Stomach (tissue), 9 donors: Measurements from ENCODE around the gene CD300LD. TPM values are rescaled to one million over a fixed set of nuclear protein-coding genes. Genes with fewer than 3 reads are reported as not detected.

Source experiments
- DNase-seq, 2 donors: peaks; one replicate each; pipeline versions ENCODE4 v3.0.0 to v3.0.0-alpha.2; 2013 to 2019
- H3K27ac ChIP-seq, 5 donors: fragments of 200-600 bp in 4 of 5; sonication (generic) in 4 of 5; one replicate each; pipeline ENCODE4 v1.5.1; 2013 to 2019; ENCODE audit warnings: mild to moderate bottlenecking in 1 of 5, moderate library complexity in 1 of 5
- H3K27me3 ChIP-seq, 3 donors: fragments of 200-600 bp; sonication (generic); one replicate each; pipeline ENCODE4 v1.5.1; 2017 to 2019; ENCODE audit warnings: mixed run types in 1 of 3
- H3K36me3 ChIP-seq, 4 donors: fragments of 200-600 bp; sonication (generic); 1 replicate in 3 of 4; 2 replicates in 1 of 4; pipeline ENCODE4 v1.5.1; 2016 to 2019
- H3K4me1 ChIP-seq, 4 donors: fragments of 200-600 bp; sonication (generic); one replicate each; pipeline ENCODE4 v1.5.1; 2016 to 2019
- H3K4me3 ChIP-seq, 4 donors: fragments of 200-600 bp; sonication (generic) in 3 of 4; one replicate each; pipeline ENCODE4 v1.5.1; 2016 to 2019; ENCODE audit warnings: mild to moderate bottlenecking in 1 of 4
- H3K9me3 ChIP-seq, 4 donors: fragments of 200-600 bp; sonication (generic); one replicate each; pipeline ENCODE4 v1.5.1; 2016 to 2019
- EP300 ChIP-seq: sonication (generic); formaldehyde crosslinking; IDR thresholded peaks from one replicate; pipeline ENCODE4 v1.6.1; 2017; ENCODE audit warnings: antibody characterized with exemption
- POLR2A ChIP-seq, 4 donors: fragments of 450-650 bp; IDR thresholded peaks; one replicate each; pipeline ENCODE4 v1.6.1; 2016; ENCODE audit warnings: antibody characterized with exemption in 4 of 4, control low read depth in 2 of 4, mild to moderate bottlenecking in 1 of 4, moderate library complexity in 1 of 4
- POLR2AphosphoS5 ChIP-seq, 3 donors: sonication (generic); formaldehyde crosslinking; IDR thresholded peaks; one replicate each; pipeline ENCODE4 v1.6.1; 2016; ENCODE audit warnings: antibody characterized with exemption in 3 of 3
- WGBS, 5 donors: extraction: QIAGEN DNeasy Blood & Tissue Kit in 3 of 5; methylation state at CpG; one replicate each; pipeline versions ENCODE4 v1.1.5 to v1.1.7; 2013 to 2018; 5-methylcytosine and 5-hydroxymethylcytosine counted together
- intact Hi-C: fragments of 100-400 bp; cut with DNase I; formaldehyde crosslinking; loops from one replicate; pipeline ENCODE4 v1.15.1; 2023; ENCODE audit warnings: low total_unique reads
- polyA plus RNA-seq, 3 donors: library from polyadenylated mRNA; stranded (reverse); fragments of 200-250 nt; gene quantifications; one replicate each; pipeline ENCODE4 v1.2.3, GENCODE V29; 2013
- total RNA-seq, 5 donors: library from RNA; depleted of rRNA; stranded (reverse); fragments of >200 nt; gene quantifications; one replicate each; pipeline versions ENCODE4 v1.1.0 to v1.2.3, GENCODE V29; 2014 to 2016
- TF ChIP-seq, protein P1 (sequence below), 7 experiments: fragments of 450-650 bp in 4 of 7; fragments of 200-600 bp in 3 of 7; sonication (generic) in 3 of 7; IDR thresholded peaks; one replicate each; pipeline ENCODE4 v1.5.1; 2016 to 2019; ENCODE audit warnings: antibody characterized with exemption in 7 of 7, control low read depth in 2 of 7, mild to moderate bottlenecking in 1 of 7
- donor health status: healthy with polysubstance abuse.
- donor health status: Bipolar disorder and iron deficiency.
- donor health status: healthy.

The CD300LD gene
- total and polyA plus RNA-seq, 8 donors: not detected

DNA sequence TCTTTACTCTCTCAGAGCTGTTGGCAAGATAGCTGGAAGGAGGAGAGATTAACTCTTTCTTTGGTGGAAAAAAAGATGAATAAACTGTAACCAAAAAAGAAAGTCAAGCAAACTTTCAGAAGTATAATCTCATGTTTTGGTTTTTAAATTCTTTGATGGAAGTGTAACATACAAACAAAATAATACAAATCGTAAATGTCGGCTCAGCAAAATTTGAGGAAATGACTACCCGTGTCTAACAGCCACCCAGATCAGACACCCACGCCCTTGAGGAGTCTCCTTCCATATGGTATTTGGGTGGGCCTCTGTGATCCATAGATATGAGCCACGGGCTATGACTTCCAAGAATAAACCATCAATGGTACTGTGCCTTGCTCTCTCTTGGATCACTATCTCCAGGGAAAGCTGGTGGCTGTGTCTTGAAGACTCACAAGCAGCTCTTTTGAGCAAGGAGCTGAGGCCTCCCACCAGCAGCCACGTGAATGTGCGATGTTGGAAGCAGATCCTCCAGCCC, 36.6 kb downstream of the CD300LD start:
- TF ChIP-seq POLR2A (IDR thresholded peaks at IDR 0.05): no peak
- TF ChIP-seq, protein P1, sequence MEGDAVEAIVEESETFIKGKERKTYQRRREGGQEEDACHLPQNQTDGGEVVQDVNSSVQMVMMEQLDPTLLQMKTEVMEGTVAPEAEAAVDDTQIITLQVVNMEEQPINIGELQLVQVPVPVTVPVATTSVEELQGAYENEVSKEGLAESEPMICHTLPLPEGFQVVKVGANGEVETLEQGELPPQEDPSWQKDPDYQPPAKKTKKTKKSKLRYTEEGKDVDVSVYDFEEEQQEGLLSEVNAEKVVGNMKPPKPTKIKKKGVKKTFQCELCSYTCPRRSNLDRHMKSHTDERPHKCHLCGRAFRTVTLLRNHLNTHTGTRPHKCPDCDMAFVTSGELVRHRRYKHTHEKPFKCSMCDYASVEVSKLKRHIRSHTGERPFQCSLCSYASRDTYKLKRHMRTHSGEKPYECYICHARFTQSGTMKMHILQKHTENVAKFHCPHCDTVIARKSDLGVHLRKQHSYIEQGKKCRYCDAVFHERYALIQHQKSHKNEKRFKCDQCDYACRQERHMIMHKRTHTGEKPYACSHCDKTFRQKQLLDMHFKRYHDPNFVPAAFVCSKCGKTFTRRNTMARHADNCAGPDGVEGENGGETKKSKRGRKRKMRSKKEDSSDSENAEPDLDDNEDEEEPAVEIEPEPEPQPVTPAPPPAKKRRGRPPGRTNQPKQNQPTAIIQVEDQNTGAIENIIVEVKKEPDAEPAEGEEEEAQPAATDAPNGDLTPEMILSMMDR (IDR thresholded peaks at IDR 0.05): no peak
- TF ChIP-seq POLR2AphosphoS5 (IDR thresholded peaks at IDR 0.05): no peak
- TF ChIP-seq EP300: no peak
- no peaks in the 10 kb centered on the region for H3K4me1 ChIP-seq
- intact Hi-C loops: no loop called here
- H3K4me3 ChIP-seq: no peak overlapping the region
- H3K36me3 ChIP-seq: no peaks in the 10 kb centered on the region
- no peak overlapping the region for H3K27ac ChIP-seq
- no peak for DNase-seq
- WGBS, 5 donors: 64 to 78% (median 73%) methylated on average over 7 of the region's 7 CpGs
- H3K9me3 ChIP-seq: no peaks in the 10 kb centered on the region
- H3K27me3 ChIP-seq: peaks cover 0 to 16% (median 0%) of the 10 kb centered on the region in 3 donors

DNA sequence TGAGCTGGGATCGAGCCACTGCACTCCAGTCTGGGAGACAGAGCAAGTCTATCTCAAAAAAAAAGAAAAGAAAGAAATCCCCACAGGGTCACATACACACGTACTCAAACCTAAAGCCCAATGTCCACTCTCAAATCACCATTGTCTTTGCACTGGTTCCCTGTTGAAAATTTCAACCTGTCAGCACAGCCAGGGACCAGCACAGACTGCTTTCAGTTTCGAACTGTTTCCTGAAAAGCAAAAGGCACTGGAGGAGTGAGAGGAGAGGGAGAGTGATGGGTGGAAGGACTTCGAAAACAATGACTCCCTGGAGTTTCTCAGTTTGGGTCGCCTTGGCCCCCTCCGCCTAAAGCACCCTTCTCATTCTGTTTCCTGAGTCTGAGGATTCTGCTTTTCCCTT, 37.2 kb downstream of the CD300LD start:
- Histone ChIP-seq H3K4me1 (no peaks in the 10 kb centered on the region), H3K27ac (no peak overlapping the region), H3K27me3 (peaks cover 0 to 22% (median 0%) of the 10 kb centered on the region in 3 donors), H3K36me3 (no peaks in the 10 kb centered on the region), H3K4me3 (no peak overlapping the region), H3K9me3 (no peaks in the 10 kb centered on the region)
- intact Hi-C loops: no loop called here
- TF ChIP-seq POLR2A (IDR thresholded peaks at IDR 0.05) (no peak), POLR2AphosphoS5 (IDR thresholded peaks at IDR 0.05) (no peak), EP300 (no peak)
- TF ChIP-seq, protein P1 (IDR thresholded peaks at IDR 0.05): no peak
- DNase-seq: no peak
- 57 to 70% (median 63%) methylated on average over 6 of the region's 6 CpGs for WGBS, 5 donors

DNA sequence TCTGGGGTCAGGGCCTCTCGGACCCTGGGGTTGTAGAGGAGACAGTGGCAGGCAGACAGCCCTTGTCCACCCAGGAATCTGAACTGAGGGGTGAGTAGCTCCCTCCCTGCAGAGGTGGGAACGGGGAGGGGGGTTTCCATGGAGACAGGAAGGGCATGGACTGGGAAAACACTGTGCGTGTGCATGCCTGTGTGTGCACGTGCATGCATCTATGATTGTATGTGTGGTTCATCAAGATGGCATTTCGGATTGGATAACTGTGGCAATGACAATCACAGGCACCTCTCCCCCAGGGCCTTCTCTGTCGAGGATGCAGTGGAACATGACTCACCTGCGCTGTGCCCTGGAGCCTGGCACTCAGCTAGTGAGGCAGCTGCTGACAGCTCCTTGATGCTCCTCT, 40.0 kb downstream of the CD300LD start:
- no peaks in the 10 kb centered on the region for H3K4me1 ChIP-seq
- H3K27ac ChIP-seq: no peak overlapping the region
- intact Hi-C loops: no loop called here
- no peak overlapping the region for H3K4me3 ChIP-seq
- H3K9me3 ChIP-seq: no peaks in the 10 kb centered on the region
- no peaks in the 10 kb centered on the region for H3K36me3 ChIP-seq
- no peak for TF ChIP-seq POLR2AphosphoS5 (IDR thresholded peaks at IDR 0.05)
- TF ChIP-seq POLR2A (IDR thresholded peaks at IDR 0.05): no peak
- TF ChIP-seq, protein P1 (IDR thresholded peaks at IDR 0.05): no peak
- TF ChIP-seq EP300: no peak
- WGBS, 5 donors: 35 to 56% (median 45%) methylated on average over 7 of the region's 7 CpGs
- peak in 1 of 2 donors; percentile 20 for DNase-seq
- H3K27me3 ChIP-seq: peaks cover 0 to 28% (median 0%) of the 10 kb centered on the region in 3 donors

DNA sequence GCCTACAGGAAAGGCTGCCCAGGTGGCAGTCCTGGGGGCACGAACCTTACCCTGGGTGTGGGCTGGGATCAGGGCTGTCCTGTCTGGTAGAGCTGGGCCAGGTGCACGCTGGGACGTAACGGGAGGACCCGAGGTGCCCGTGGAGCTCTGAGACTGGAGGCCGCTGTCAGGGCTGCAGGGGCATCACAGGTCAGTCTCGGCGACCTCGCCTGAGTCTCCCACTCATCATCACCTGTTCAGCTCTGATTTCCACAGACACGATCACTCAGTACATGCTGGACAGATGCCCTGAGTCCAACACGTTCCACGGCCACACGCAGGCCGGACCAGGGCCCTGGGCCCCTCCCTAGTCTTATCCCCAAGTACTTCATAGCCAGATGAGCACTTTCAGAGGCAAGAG, 41.5 kb downstream of the CD300LD start:
- no peak overlapping the region for H3K4me3 ChIP-seq
- no peak for DNase-seq
- 74 to 87% (median 81%) methylated on average over 14 to 15 of the region's 15 CpGs for WGBS, 5 donors
- intact Hi-C loops: no loop called here
- H3K36me3 ChIP-seq: no peaks in the 10 kb centered on the region
- peaks cover 0 to 28% (median 0%) of the 10 kb centered on the region in 3 donors for H3K27me3 ChIP-seq
- no peak overlapping the region for H3K27ac ChIP-seq
- no peaks in the 10 kb centered on the region for H3K4me1 ChIP-seq
- H3K9me3 ChIP-seq: no peaks in the 10 kb centered on the region
- TF ChIP-seq POLR2AphosphoS5 (IDR thresholded peaks at IDR 0.05) (no peak), POLR2A (IDR thresholded peaks at IDR 0.05) (no peak), EP300 (no peak)
- TF ChIP-seq, protein P1 (IDR thresholded peaks at IDR 0.05): no peak
